HG03159 (cell line): Measurements from ENCODE around the gene RINT1.
A peak's percentile ranks its signal among the peaks of the same experiment; 100 is the strongest.
"Not testable (repeated sequence)": the region's sequence is repeated elsewhere in the genome, so short reads cannot be mapped to it uniquely, and the experiment has no call there.

Source experiments
- ATAC-seq: cut with Tn5 transposase; IDR thresholded peaks from one replicate; pipeline ENCODE4 v1.9.1; 2021; ENCODE audit warnings: mild to moderate bottlenecking, moderate library complexity; ENCODE audit not compliant: unreplicated experiment

RINT1 gene

DNA sequence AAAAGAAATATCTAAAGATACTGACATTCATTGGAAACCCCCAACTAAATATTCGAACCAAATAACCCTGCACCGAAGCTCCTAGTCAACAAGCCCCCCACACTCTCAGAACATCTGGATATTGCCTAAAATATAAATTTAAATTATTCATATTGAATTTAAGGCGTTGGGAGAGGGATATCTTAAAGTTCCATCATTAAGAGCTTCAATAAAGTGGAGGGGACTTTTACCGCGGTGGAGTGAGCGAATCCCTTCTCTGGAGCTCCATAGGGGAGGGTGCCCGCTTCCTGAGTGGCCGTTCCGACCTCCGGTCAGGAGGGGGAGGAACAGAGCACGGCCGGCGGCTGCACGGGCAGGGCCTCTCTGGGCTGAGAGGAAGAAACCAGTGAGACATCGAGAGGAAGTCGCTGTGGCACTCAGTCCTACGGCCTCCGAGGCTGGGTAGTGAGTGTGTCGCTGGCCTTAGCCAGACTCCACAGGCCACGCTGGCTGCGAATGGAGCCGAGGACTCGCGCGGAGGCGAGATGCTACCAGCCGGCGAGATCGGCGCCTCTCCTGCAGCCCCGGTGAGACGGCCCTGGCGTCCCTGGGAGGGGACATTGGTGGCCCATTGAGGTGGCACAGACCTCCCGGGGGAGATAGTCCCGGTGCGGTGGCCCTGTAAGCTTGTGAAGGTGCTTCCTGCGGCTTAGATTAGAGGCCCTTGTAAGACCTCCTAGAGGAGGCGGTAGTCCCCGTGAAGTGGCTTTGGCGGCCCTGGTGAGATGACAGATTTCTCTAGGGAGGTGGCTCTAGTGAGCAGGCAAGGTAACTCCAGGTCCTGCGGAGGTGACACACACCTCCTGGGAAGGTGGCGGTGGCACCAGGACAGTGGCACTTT is at the start of gene RINT1:
Gene RINT1 (plus strand): TSS at position 410 of the 880 bp plus-strand sequence. CDS start 115 bp downstream, at position 525.
- peak; percentile 92 for ATAC-seq

DNA sequence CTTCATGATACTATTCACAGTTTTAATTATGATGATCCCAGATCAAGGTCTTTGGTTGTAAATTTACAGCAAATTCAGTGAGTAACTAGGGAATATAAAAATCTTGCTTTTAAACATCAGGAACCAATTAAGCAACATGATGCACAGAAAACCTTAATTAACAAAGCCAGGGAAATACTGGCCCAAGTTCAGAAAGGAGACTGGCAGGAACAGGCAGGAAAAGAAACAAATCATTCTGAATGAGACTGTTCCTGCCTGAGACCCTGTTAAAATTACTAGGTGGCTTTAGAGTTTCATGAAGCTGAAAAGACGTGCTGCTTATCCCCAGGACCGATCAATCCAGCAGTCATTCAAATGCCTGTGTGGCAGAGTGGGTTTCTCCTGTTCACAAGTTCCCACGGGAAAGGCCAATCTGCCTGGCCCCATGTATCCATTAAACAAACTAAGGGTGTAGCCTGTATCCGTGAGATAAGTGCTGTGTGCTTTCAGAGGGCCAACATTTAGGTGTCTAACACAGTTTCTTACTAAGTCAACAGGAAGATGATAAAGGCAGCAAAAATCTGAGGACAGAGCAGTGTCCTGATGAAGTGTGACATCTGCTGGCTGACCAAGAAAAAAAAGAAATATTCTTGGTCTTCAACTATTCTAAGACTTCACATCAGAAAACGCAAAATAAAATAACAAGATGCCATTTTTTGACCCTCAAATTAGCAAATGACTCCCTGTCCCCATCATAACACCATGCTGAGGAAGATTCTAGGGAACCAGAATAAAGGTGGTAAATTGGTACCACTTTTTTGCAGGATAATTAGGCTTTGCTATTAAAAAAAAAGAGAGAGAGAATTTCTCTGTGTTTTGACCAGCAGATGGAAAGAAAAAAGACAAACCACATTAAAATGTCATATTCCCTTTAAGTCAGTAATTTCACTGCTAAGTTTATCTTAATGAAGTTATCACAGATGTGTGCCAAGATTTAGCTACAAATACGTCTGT is 44.1 kb upstream of the RINT1 start:
- ATAC-seq = no peak

DNA sequence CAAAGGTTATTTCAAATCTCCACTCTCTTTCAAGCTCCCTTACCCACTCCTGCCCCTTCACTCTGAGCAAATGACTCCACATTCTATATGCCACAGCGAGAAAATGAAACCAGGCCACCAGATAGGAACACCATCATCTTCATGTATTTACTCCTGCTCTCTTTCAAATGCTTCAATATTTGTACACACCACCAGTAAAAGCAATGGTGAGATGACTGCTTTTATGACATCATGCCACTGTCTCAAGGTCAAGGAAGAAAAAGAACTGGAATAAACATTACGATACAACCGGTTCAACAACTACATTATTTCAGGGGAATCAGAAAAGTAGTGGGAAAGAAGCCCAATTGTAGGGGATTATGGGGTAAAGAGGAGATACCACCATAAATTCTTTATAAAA is 42.6 kb upstream of the RINT1 start:
- ATAC-seq = no peak

DNA sequence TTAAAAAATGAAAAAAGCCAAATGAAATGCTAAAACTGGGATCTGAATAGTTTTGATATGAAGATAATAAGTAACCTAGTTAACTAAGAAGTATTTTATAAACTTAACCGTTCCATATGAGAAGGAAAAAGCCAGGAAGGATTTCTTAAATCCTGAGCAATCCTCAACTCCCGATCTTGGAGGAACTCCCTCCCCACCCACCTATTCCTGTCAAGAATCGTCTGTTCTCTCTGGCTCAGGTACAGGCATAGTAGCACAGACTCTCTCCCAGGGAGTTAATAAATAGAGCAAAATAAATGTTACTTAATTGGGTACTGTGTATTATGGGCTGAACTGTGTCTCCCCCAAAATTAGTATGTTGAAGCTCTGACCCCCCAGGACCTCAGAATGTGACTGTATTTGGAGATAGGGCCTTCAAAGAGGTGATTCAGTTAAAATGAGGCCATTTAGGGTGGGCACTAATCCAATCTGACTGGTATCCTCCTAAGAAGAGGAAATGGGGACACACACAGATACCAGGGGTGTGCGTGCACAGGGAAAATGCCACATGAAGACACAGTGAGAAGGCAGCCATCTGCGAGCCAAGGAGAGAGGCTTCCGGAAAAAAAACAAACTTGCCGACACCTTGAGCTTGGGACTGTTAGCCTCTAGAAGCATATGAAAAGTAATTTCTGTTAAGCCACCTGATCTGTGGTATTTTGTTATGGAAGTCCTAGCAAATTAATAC is 38.6 kb upstream of the RINT1 start:
- no peak for ATAC-seq

DNA sequence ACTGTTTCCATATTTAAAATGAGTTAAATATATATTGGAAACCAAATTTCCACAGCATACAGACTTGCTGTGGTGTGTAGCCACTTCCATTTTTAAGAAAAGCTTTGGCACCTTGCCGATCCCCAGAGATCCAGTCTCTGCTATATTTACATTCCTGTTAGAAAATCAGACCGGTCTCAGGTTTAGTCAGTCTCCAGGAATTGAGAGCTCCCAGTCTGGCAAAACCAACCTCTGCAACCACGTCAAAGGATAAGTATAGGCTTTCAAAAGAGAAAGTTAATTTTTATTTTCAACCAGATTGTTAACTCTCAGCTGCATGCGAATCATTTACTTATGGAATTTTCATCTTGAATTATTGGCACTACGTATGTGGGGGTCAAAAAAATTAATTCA is 38.1 kb upstream of the RINT1 start:
- ATAC-seq = no peak

DNA sequence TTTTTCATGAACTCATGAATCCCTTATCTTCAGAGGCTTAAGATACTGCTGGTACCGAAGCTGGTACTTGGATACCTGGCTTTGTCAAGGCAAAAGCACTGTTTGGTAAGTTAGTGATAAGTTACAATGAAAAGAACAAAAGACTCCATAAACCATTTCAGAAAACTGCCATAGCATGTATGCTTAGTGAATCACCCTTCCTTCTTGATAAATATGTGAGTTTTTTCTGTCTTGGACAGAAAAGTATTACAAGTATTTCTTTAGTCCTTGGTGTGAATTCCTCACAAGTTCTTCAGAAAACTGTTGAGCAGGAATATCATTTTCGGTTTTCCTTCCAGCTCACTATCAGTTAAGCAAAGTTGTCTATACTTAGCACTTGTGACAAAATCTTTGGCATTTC is 35.5 kb upstream of the RINT1 start:
- ATAC-seq = no peak

DNA sequence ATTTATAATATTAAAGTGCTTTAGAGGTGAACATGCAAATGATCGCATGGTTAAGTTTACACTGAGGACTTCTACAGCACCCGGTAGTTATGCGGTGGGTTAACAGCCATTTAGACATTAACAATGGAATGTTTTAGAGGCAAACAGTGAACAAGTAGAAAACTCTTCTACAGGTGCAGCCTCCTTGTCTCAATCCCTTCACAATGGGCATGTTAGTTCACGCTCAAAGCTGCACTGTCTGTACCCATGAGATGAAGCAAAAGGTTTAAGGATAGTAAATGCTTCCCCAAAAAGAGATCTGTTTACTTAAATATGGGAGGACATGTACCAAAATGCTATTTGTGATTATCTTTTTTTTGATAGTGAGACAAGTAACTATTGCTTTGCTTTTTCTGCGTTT is 35.0 kb upstream of the RINT1 start:
- no peak for ATAC-seq

DNA sequence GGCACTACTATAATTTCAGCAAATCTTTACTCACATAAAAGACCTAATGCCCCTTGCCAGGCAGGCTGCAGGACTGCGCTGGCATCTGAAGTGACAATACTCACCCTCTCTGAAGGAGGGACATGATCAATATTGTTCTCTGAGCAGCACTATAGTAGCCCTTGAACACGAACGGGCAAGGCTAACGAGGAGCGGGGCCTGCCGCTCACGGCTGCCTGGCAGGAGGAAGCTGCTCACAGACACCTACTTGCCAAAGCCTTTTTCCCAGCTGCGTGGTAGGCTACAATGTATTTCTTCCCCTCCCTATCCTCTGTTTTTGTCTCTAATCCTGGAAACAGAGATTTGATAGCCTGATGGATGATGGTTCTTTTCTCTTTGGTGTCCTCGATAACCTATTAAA is 29.8 kb upstream of the RINT1 start:
- ATAC-seq = no peak

DNA sequence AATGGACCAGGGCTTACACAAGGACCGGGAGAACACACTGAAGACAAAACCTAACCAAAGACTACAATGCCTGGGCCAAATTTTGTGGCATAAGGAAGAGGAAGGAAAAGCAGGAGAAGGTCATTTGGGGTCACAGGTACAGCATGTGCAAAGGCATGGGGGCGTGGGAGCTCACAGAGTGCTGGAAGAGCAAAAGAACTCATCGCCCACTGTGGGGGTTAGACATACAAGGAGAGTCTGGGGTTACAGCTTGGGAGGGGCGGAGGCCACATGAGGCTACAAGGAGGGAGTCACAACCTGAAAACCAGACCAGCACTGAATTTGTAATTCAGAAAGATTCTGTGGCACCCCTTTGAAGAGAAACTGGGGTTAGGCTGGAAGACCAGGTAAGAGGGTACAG is 19.6 kb upstream of the RINT1 start:
- ATAC-seq = no peak

DNA sequence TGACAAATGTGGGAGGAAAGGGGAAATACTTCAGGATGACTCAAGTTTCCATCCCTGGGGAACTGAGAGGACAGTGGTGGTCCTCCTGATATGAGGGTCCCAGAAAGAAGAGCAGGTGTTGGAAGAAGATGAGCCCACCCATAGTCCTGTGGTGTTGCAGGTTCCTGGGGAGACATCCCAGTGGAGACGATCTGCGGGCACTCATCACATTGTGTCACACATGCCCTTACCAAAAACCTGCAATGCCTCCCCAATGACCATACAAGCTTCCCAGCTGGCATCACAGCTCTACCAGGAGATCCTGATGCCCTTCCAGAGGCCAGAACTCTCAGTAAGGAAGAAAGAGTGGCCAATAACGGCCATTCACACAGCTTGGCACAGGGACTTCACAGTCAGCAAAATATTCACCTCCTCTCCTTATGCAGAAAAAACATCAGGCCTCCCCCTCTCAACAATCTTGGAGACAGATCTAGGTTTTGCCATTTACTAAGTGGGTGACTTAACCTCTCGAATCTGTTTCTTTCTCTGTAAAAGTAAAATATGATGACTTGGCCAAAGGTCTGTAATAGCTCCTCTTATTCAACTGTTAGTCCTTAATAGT is 19.0 kb upstream of the RINT1 start:
- no peak for ATAC-seq

DNA sequence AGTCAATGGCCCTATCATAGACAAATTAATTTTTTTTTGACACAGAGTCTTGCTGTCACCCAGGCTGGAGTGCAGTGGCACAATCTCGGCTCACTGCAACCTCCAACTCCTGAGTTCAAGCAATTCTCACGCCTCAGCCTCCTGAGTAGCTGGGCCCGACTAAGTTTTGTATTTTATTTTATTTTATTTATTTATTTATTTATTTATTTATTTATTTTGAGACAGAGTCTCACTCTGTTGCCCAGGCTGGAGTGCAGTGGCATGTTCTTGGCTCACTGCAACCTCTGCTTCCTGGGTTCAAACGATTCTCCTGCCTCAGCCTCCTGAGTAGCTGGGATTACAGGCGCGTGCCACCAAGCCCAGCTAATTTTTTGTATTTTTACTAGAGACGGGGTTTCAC is 16.4 kb upstream of the RINT1 start:
- not testable (repeated sequence) for ATAC-seq

DNA sequence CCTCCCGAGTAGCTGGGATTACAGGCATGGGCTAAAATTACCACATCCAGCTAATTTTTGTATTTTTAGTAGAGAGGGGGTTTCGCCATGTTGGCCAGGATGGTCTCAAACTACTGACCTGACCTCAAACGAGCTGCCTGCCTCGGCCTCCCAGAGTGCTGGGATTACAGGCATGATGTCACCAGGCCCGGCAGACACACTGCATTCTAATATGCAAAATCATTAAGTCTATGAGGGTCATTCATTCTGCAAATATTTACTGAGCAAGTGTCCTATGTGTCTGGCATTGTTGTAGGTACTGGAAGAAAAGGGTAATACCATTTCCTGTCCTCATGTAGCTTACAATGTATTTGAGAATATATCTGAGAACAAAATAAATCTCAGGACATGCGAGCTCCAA is 12.6 kb upstream of the RINT1 start:
- no peak for ATAC-seq

DNA sequence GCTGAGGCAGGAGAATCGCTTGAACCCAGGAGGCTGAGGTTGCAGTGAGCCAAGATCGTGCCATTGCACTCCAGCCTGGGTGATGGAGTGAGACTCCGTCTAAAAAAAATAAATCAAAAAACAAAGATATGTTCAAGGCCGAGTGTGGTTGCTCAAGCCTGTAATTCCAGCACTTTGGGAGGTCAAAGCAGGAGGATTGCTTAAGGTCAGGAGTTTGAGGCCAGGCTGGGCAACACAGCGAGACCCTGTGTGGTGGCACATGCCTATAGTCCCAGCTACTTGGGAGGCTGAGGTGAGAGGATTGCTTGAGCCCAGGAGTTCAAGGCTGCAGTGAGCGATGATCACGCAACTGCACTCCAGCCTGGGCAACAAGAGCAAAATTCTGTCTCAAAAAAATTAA is 11.4 kb upstream of the RINT1 start:
- not testable (repeated sequence) for ATAC-seq

DNA sequence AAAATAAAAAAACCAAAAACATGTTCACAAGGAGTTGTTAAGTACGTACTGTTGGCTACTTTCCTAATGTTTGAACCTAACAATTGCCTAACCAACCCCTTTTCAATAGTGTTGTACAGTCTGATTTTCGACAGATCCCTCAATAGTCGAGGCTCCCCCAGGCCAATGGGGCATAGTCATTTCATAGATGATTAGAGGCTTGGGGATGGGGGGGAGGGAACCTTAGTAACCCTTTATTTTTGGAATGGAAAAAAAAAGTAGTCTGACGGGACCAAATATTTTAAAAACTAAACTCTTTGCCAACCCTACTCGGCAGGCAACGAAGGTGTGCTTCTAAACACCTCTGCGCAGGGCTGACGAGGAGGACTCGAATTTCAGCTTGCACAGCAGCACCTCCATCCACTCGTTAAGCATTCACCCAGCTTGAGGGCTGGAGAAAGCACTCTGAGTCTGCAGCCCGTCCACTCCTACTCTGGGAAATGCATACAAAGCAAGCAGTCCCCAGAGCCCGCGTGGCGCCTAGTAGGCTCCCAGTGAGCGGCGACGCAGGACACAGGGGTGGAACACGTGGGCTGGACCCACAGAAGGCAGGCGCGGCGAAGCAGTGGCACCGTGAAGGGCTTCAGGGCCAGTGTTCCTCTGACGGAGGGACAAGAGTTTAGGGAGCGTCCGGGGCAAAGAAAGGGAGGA is 10.8 kb upstream of the RINT1 start:
- ATAC-seq = peak; percentile 32

DNA sequence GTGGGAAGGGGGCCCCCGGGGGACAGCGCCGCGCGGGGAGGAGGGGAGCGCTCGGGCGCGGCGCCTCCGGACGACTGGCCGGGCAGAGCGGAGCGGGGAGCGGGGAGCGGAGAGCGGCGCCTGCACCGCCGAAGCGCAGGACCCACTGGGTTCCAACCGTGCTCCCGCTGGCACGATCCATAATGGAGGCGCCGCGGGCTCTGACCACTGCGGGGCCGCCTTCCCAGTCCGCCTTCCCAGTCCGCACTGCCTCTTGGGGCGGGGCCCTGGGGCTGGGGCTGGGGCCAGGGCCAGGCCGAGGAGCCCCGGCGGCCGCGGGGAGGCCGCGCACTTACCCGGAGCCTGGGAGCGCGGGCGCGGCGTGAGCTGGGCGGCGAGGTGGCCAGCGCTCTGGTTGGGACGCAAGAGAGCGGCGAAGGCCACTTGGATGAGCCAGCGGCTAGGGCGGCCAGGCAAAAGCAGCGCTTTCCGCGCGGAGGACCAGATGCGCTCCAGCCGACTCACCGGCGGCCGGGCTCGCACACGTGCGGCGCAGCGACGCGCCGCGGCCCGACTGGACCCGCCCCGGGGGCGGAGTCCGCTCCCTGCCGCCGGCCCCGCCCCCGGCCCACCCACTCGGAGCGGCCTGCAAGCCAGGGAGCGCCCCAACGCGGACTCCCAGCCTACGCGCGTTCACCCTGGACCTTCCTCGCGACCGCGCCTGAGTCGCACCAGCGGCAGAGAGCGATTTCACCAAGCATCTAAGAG is 10.1 kb upstream of the RINT1 start, which contains the start of gene PUS7:
Gene PUS7 (minus strand): TSS at position 555 of the 747 bp plus-strand sequence. CDS start 13,759 bp downstream, outside the sequence.
- peak; percentile 85 for ATAC-seq

DNA sequence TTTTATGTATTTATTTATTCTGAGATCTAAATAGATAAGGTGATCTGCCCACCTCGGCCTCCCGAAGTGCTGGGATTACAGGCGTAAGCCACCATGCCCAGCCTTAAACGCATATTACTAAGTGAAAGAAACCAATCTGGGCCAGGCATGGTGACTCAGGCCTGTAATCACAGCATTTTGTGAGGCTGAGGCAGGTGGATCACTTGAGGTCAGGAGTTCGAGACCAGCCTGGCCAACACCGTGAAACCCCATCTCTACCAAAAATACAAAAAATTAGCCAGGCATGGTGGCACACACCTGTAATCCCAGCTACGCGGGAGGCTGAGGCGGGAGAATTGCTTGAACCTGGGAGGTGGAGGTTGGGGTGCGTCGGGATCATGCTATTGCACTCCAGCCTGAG is 7.6 kb upstream of the RINT1 start:
- not testable (repeated sequence) for ATAC-seq

DNA sequence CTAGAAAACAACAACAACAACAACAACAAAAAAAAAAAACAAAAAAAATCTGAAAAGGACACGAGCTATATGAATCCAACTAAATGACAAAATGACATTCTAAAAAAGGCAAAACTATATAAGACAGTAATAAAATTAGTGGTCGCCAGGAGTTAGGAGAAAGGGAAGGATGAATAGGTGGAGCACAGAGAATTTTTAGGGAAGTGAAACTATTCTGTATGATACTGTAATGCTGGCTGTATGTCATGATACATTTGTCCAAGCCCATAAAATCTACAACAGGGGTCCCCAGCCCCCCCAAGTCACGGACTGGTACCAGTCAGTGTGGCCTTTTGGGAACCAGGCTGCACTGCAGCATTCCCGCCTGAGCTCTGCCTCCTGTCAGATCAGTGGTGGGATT is 7.2 kb upstream of the RINT1 start:
- no peak for ATAC-seq

DNA sequence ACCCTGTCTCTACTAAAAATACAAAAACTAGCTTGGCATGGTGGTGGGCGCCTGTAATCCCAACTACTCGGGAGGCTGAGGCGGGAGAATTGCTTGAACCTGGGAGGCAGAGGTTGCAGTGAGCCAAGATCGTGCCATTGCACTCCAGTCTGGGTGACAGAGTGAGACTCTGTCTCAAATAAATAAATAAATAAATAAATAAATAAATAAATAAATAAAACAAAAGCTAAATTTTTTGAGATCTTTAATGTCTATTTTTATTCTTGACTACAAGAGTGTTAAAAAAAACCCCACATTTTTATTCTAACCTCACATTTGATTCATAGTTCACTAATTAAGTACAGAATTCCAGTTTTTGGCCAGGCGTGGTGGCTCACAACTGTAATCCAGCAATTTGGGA is 4.3 kb upstream of the RINT1 start:
- not testable (repeated sequence) for ATAC-seq

DNA sequence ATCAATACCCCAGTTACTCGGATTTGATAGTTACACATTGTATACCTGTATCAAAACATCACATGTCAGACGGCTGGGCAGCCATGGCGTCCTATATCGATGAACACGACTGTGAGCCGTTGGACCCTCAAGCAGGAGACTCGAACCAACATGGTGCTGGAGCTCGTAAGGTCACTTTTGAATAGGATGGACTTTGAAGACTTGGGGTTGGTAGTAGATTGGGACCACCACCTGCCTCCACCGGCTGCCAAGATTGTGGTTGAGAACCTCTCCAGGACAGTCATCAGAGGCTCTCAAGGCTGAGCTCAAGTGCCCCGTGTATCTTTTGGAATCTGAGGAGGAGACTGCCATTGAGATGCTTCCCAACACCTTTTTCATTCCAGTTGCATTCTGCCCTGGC is 1.9 kb upstream of the RINT1 start:
- ATAC-seq = no peak
